Esophagus muscularis mucosa (tissue), 3 donors: ENCODE measurements around the gene IMP4.

Experiments
- POLR2A ChIP-seq: fragments of 450-650 bp; IDR thresholded peaks from one replicate; pipeline ENCODE4 v1.6.1; 2017; ENCODE audit warnings: antibody characterized with exemption, moderate library complexity, mild to moderate bottlenecking, low read depth
- POLR2AphosphoS5 ChIP-seq, 2 donors: sonication (generic); formaldehyde crosslinking; IDR thresholded peaks; one replicate each; pipeline ENCODE4 v1.6.1; 2017; ENCODE audit warnings: antibody characterized with exemption in 2 of 2
- TF ChIP-seq, protein P1 (sequence below), 3 experiments: fragments of 200-600 bp in 2 of 3; fragments of 450-650 bp in 1 of 3; sonication (generic) in 2 of 3; IDR thresholded peaks; one replicate each; pipeline ENCODE4 v1.5.1; 2017 to 2019; ENCODE audit warnings: antibody characterized with exemption in 3 of 3, mild to moderate bottlenecking in 2 of 3, moderate library complexity in 1 of 3

DNA sequence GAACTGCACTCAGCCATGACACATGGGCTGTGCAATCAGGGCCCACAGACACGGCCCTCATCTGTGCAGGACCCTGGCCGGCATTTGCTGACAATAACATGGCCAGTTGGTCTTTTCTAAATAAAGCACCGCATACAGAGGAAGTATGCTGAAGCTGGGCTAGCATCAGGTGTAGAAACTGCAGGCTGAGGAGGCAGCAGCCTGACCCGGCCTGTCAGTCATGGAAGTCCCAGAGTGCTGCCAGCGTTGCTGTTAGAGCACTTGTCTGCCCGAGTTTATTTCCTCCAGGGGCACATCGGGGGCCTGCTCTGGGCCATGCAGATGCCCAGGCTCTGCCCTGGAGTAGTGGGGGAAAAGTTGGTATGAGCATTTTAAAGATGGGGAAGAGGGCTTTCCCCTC lies 9.0 kb downstream of the IMP4 start:
- no peak for TF ChIP-seq POLR2A
- no peak for TF ChIP-seq POLR2AphosphoS5 (IDR thresholded peaks at IDR 0.05)
- TF ChIP-seq, protein P1, sequence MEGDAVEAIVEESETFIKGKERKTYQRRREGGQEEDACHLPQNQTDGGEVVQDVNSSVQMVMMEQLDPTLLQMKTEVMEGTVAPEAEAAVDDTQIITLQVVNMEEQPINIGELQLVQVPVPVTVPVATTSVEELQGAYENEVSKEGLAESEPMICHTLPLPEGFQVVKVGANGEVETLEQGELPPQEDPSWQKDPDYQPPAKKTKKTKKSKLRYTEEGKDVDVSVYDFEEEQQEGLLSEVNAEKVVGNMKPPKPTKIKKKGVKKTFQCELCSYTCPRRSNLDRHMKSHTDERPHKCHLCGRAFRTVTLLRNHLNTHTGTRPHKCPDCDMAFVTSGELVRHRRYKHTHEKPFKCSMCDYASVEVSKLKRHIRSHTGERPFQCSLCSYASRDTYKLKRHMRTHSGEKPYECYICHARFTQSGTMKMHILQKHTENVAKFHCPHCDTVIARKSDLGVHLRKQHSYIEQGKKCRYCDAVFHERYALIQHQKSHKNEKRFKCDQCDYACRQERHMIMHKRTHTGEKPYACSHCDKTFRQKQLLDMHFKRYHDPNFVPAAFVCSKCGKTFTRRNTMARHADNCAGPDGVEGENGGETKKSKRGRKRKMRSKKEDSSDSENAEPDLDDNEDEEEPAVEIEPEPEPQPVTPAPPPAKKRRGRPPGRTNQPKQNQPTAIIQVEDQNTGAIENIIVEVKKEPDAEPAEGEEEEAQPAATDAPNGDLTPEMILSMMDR (IDR thresholded peaks at IDR 0.05), result no peak
